Liver (tissue), 9 donors: Measurements from ENCODE around the gene TRIM17. TPM values are rescaled to one million over a fixed set of nuclear protein-coding genes. Genes with fewer than 3 reads are reported as not detected.
A peak's percentile ranks its signal among the peaks of the same experiment; 100 is the strongest.

Source experiments
- DNase-seq: peaks from one replicate; pipeline ENCODE4 v3.0.0-alpha.2; 2017; ENCODE audit warnings: low spot score
- H3K27ac ChIP-seq, 2 donors: one replicate each; pipeline ENCODE4 v1.7.0; 2013; ENCODE audit warnings: inconsistent platforms in 2 of 2, low read length in 2 of 2, control low read depth in 1 of 2, low read depth in 1 of 2, mild to moderate bottlenecking in 1 of 2
- H3K27me3 ChIP-seq, 4 donors: one replicate each; pipeline versions ENCODE4 v1.6.1 to v1.7.0; 2013; ENCODE audit warnings: low read length in 3 of 4, inconsistent platforms in 1 of 4, mild to moderate bottlenecking in 1 of 4, moderate library complexity in 1 of 4; ENCODE audit not compliant: control insufficient read depth in 4 of 4, insufficient read depth in 4 of 4
- H3K36me3 ChIP-seq, 4 donors: one replicate each; pipeline versions ENCODE4 v1.6.1 to v1.7.0; 2013; ENCODE audit warnings: low read length in 3 of 4, mild to moderate bottlenecking in 3 of 4, low read depth in 1 of 4, moderate library complexity in 1 of 4; ENCODE audit not compliant: control insufficient read depth in 4 of 4, insufficient read depth in 3 of 4
- H3K4me1 ChIP-seq, 4 donors: one replicate each; pipeline versions ENCODE4 v1.6.1 to v1.7.0; 2013; ENCODE audit warnings: low read length in 3 of 4, mild to moderate bottlenecking in 3 of 4, moderate library complexity in 1 of 4; ENCODE audit not compliant: control insufficient read depth in 4 of 4, insufficient read depth in 4 of 4
- H3K4me3 ChIP-seq, 3 donors: one replicate each; pipeline versions ENCODE4 v1.6.1 to v1.7.0; 2013; ENCODE audit warnings: low read length in 3 of 3, control low read depth in 1 of 3, low read depth in 1 of 3, mild to moderate bottlenecking in 1 of 3
- H3K9ac ChIP-seq, 2 donors: one replicate each; pipeline ENCODE4 v1.7.0; 2013; ENCODE audit warnings: low read length in 2 of 2, mild to moderate bottlenecking in 2 of 2, moderate library complexity in 2 of 2, control low read depth in 1 of 2, low read depth in 1 of 2
- H3K9me3 ChIP-seq, 4 donors: one replicate each; pipeline versions ENCODE4 v1.6.1 to v1.7.0; 2013; ENCODE audit warnings: low read length in 3 of 4; ENCODE audit not compliant: control insufficient read depth in 4 of 4
- FOXA2 ChIP-seq: IDR thresholded peaks from 2 replicates; pipeline ENCODE4 v1.6.1; 2016; ENCODE audit warnings: antibody characterized with exemption
- GABPA ChIP-seq, 2 donors: IDR thresholded peaks in 1 of 2; conservative IDR thresholded peaks in 1 of 2; 2 replicates each; pipeline ENCODE4 v1.6.1; 2016; ENCODE audit warnings: antibody characterized with exemption in 2 of 2, mild to moderate bottlenecking in 1 of 2, moderate library complexity in 1 of 2
- HNF4A ChIP-seq, 2 donors: conservative IDR thresholded peaks; 2 replicates each; pipeline ENCODE4 v1.6.1; 2016; ENCODE audit warnings: antibody characterized with exemption in 2 of 2, mild to moderate bottlenecking in 2 of 2
- NR2F2 ChIP-seq: IDR thresholded peaks from 2 replicates; pipeline ENCODE4 v1.6.1; 2016; ENCODE audit warnings: antibody characterized with exemption
- RAD21 ChIP-seq, 2 donors: IDR thresholded peaks; 2 replicates each; pipeline ENCODE4 v1.6.1; 2016; ENCODE audit warnings: antibody characterized with exemption in 2 of 2, mild to moderate bottlenecking in 2 of 2
- REST ChIP-seq: IDR thresholded peaks from 2 replicates; pipeline ENCODE4 v1.6.1; 2016; ENCODE audit warnings: antibody characterized with exemption, mild to moderate bottlenecking
- RXRA ChIP-seq, 2 donors: IDR thresholded peaks; 2 replicates each; pipeline ENCODE4 v1.6.1; 2017 to 2018; ENCODE audit warnings: antibody characterized with exemption in 2 of 2, mild to moderate bottlenecking in 1 of 2
- SP1 ChIP-seq: IDR thresholded peaks from 2 replicates; pipeline ENCODE4 v1.6.1; 2018; ENCODE audit warnings: antibody characterized with exemption, mild to moderate bottlenecking
- TAF1 ChIP-seq: conservative IDR thresholded peaks from 2 replicates; pipeline ENCODE4 v1.6.1; 2016; ENCODE audit warnings: antibody characterized with exemption, mild to moderate bottlenecking
- YY1 ChIP-seq: IDR thresholded peaks from 2 replicates; pipeline ENCODE4 v1.6.1; 2016; ENCODE audit warnings: antibody characterized with exemption, mild to moderate bottlenecking
- WGBS: extraction: QIAGEN DNeasy Blood & Tissue Kit; methylation state at CpG from one replicate; pipeline ENCODE4 v1.1.7; 2013; 5-methylcytosine and 5-hydroxymethylcytosine counted together
- polyA plus RNA-seq, 2 donors: library from polyadenylated mRNA; stranded (reverse) in 1 of 2; unstranded in 1 of 2; fragments of 200-250 nt in 1 of 2; fragments of >200 nt in 1 of 2; fragmentation: Nextera tagmentation in 1 of 2; extraction: Ambion mirVana in 1 of 2; gene quantifications; one replicate each; pipeline versions ENCODE4 v1.2.1 to v1.2.3, GENCODE V29; 2013 to 2015
- total RNA-seq, 2 donors: library from RNA; depleted of rRNA; stranded (reverse); fragments of >200 nt; gene quantifications; one replicate each; pipeline ENCODE4 v1.2.3, GENCODE V29; 2014
- TF ChIP-seq, protein P1 (sequence below): IDR thresholded peaks from 2 replicates; pipeline ENCODE4 v1.6.1; 2016; ENCODE audit warnings: antibody characterized with exemption
- TF ChIP-seq, protein P2 (sequence below): IDR thresholded peaks from 2 replicates; pipeline ENCODE4 v1.6.1; 2016; ENCODE audit warnings: antibody characterized with exemption
- TF ChIP-seq, protein P3 (sequence below): IDR thresholded peaks from 2 replicates; pipeline ENCODE4 v1.6.1; 2016; ENCODE audit warnings: antibody characterized with exemption
- donor health status: healthy.
- donor health status: healthy.
- donor health status: healthy.
- donor health status: healthy.
- donor health status: healthy.

The TRIM17 gene
- total and polyA plus RNA-seq, 4 donors: 0.08 to 0.49 TPM; not detected in 2

GRCh38 chr1:228379666-228380065 is 37.0 kb downstream of the TRIM17 start:
- no peak overlapping the region for H3K9ac ChIP-seq
- H3K36me3 ChIP-seq: no peaks in the 10 kb centered on the region
- no peak overlapping the region for H3K27ac ChIP-seq
- TF ChIP-seq SP1 (no peak), RAD21 (IDR thresholded peaks at IDR 0.05) (no peak), YY1 (no peak), HNF4A (conservative IDR thresholded peaks at IDR 0.05) (no peak), RXRA (IDR thresholded peaks at IDR 0.05) (no peak), REST (no peak)
- TF ChIP-seq, protein P1, sequence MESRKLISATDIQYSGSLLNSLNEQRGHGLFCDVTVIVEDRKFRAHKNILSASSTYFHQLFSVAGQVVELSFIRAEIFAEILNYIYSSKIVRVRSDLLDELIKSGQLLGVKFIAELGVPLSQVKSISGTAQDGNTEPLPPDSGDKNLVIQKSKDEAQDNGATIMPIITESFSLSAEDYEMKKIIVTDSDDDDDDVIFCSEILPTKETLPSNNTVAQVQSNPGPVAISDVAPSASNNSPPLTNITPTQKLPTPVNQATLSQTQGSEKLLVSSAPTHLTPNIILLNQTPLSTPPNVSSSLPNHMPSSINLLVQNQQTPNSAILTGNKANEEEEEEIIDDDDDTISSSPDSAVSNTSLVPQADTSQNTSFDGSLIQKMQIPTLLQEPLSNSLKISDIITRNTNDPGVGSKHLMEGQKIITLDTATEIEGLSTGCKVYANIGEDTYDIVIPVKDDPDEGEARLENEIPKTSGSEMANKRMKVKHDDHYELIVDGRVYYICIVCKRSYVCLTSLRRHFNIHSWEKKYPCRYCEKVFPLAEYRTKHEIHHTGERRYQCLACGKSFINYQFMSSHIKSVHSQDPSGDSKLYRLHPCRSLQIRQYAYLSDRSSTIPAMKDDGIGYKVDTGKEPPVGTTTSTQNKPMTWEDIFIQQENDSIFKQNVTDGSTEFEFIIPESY: no peak
- H3K9me3 ChIP-seq: no peaks in the 10 kb centered on the region
- DNase-seq: no peak
- no peak overlapping the region for H3K4me3 ChIP-seq
- 80% methylated on average over 8 of the region's 8 CpGs for WGBS
- H3K27me3 ChIP-seq: no peaks in the 10 kb centered on the region
- peaks cover 0 to 14% (median 6%) of the 10 kb centered on the region in 4 donors for H3K4me1 ChIP-seq

DNA sequence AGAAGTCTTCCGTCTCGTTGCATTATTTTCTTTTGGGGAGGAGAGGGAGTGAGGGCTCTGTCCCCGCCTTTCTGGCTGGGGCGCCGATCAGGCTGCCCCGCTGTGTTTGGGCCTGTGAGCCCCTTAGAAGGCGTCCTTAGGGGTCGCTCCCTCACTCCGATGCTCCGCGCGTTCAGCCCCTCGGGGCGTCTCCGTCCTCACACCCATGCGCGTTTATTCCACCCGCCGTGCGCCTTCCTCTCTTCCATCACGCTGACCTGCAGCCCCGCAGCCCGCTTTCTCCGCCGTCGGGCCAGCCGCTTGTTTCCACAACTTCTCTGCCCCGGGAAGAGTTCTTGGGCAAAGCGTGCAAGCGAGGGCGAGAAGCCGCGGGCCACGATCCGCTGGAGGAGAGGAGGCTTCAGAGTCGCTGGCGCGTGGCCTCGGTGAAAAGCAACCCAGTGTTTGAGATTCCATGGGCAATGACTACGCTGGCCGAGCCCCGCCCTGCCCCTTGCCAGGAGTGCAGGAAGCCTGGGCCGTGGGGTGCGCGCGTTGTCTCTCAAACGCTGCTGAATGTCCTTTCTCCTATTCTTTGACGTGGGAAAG is 37.7 kb downstream of the TRIM17 start:
- Histone ChIP-seq H3K4me3 (peak overlapping the region; percentile 54 to 67 (median 54)), H3K4me1 (peaks cover 0 to 14% (median 6%) of the 10 kb centered on the region in 4 donors), H3K27me3 (no peaks in the 10 kb centered on the region), H3K9ac (no peak overlapping the region), H3K36me3 (no peaks in the 10 kb centered on the region), H3K9me3 (no peaks in the 10 kb centered on the region), H3K27ac (peak overlapping the region in 1 of 2 donors; percentile 19)
- no peak for DNase-seq
- TF ChIP-seq TAF1 (no peak), RAD21 (IDR thresholded peaks at IDR 0.05) (no peak), YY1 (no peak), NR2F2 (no peak), FOXA2 (no peak), SP1 (no peak), REST (no peak), GABPA (IDR thresholded peaks at IDR 0.05 in 1 of 2, conservative IDR thresholded peaks at IDR 0.05 in 1 of 2) (no peak)
- TF ChIP-seq, protein P1: no peak
- TF ChIP-seq, protein P2, sequence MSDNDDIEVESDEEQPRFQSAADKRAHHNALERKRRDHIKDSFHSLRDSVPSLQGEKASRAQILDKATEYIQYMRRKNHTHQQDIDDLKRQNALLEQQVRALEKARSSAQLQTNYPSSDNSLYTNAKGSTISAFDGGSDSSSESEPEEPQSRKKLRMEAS: no peak
- TF ChIP-seq, protein P3, sequence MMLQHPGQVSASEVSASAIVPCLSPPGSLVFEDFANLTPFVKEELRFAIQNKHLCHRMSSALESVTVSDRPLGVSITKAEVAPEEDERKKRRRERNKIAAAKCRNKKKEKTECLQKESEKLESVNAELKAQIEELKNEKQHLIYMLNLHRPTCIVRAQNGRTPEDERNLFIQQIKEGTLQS: no peak
- 6% methylated on average over 48 of the region's 48 CpGs for whole genome bisulfite sequencing
